AG04450 (cell line): Measurements from ENCODE around the gene MFSD11. TPM values are rescaled to one million over a fixed set of nuclear protein-coding genes. Genes with fewer than 3 reads are reported as not detected.

Experiments
- CTCF ChIA-PET: fragments of 300-600, 350-600 bp; formaldehyde crosslinking; extraction: SDS; loops from one replicate; lab custom pipeline; 2022; ENCODE audit warnings: antibody characterized with exemption, inconsistent platforms; lab: Charles Lee
- POLR2A ChIA-PET: fragments of 350-600 bp; formaldehyde crosslinking; extraction: SDS; loops from one replicate; lab custom pipeline; 2021; ENCODE audit warnings: antibody characterized with exemption, inconsistent platforms; lab: Yijun Ruan, JAX
- DNase-seq: peaks from one replicate; pipeline ENCODE4 v3.0.0-alpha.2; 2011; ENCODE audit warnings: low read depth, low spot score
- H3K27ac ChIP-seq: one replicate; pipeline ENCODE4 v1.5.1; 2012; ENCODE audit warnings: low read depth, low read length, control low read depth
- H3K27me3 ChIP-seq: one replicate; pipeline ENCODE4 v1.6.0; 2012; ENCODE audit warnings: low read length; ENCODE audit not compliant: control insufficient read depth, insufficient read depth
- H3K4me3 ChIP-seq: 2 replicates; pipeline ENCODE4 v1.5.1; 2011; ENCODE audit warnings: mild to moderate bottlenecking, low read depth, low read length, control low read depth
- H3K9me3 ChIP-seq: 2 replicates; pipeline ENCODE4 v1.5.1; 2012; ENCODE audit warnings: low read length; ENCODE audit not compliant: control insufficient read depth, insufficient read depth
- CTCF ChIP-seq: IDR thresholded peaks from 2 replicates; pipeline ENCODE4 v1.5.1; 2011; ENCODE audit warnings: low read depth, low read length, control low read depth, inconsistent platforms
- polyA plus RNA-seq: library from polyadenylated mRNA; depleted of rRNA; stranded (reverse); fragments of >200 nt; gene quantifications from 2 replicates; pipeline ENCODE4 v1.2.3, GENCODE V29; 2011

MFSD11 gene
- polyA plus RNA-seq, 1 experiment: 21.1 TPM

GRCh38 chr17:76700270-76700616 lies 37.7 kb upstream of the MFSD11 start:
- Histone ChIP-seq H3K9me3 (no peaks in the 10 kb centered on the region), H3K27ac (peak overlapping the region; percentile 97), H3K4me3 (peak overlapping the region; percentile 54), H3K27me3 (no peaks in the 10 kb centered on the region)
- POLR2A ChIA-PET: interaction anchor here (1.7 kb wide), 1 partner anchor 11 kb away, joined by 4 read pairs; no protein-coding TSS in a partner anchor
- TF ChIP-seq CTCF: no peak
- no peak for DNase-seq
- CTCF ChIA-PET: no interaction called here

- Histone ChIP-seq H3K27ac (peak overlapping the region; percentile 97), H3K9me3 (no peaks in the 10 kb centered on the region), H3K4me3 (peak overlapping the region; percentile 54), H3K27me3 (no peaks in the 10 kb centered on the region)
- ChIA-PET CTCF (interaction anchor here (1.0 to 1.8 kb wide), 2 partner anchors 19 to 77 kb away, joined by 4 to 5 read pairs; no protein-coding TSS in a partner anchor), POLR2A (interaction anchor here (0.5 to 1.7 kb wide), 3 partner anchors 9 to 557 kb away, joined by 3 to 4 read pairs (median 4); no protein-coding TSS in a partner anchor)
- DNase-seq: peak; percentile 57
- no peak for TF ChIP-seq CTCF
Measured at GRCh38 chr17:76700617-76701470, 37.1 kb upstream of the MFSD11 start.

GRCh38 chr17:76701471-76701967 lies 36.4 kb upstream of the MFSD11 start:
- no peak for TF ChIP-seq CTCF
- Histone ChIP-seq H3K27ac (peak overlapping the region; percentile 61), H3K4me3 (peak overlapping the region; percentile 54), H3K9me3 (no peaks in the 10 kb centered on the region), H3K27me3 (no peaks in the 10 kb centered on the region)
- ChIA-PET POLR2A (interaction anchor here (0.5 to 1.7 kb wide), 3 partner anchors 8 to 558 kb away, joined by 3 to 4 read pairs (median 4); no protein-coding TSS in a partner anchor), CTCF (interaction anchor here (1.0 to 1.8 kb wide), 2 partner anchors 20 to 77 kb away, joined by 4 to 5 read pairs; no protein-coding TSS in a partner anchor)
- no peak for DNase-seq

GRCh38 chr17:76702076-76702475 lies 35.8 kb upstream of the MFSD11 start:
- Histone ChIP-seq H3K27me3 (no peaks in the 10 kb centered on the region), H3K4me3 (no peak overlapping the region), H3K27ac (peak overlapping the region; percentile 61), H3K9me3 (no peaks in the 10 kb centered on the region)
- POLR2A ChIA-PET: interaction anchor here (0.9 kb wide), 1 partner anchor 8 kb away, joined by 4 read pairs; no protein-coding TSS in a partner anchor
- CTCF ChIA-PET: interaction anchor here (1.0 to 1.8 kb wide), 2 partner anchors 20 to 78 kb away, joined by 4 to 5 read pairs; no protein-coding TSS in a partner anchor
- no peak for DNase-seq
- TF ChIP-seq CTCF: no peak
